Effector memory CD4-positive, alpha-beta T cell (primary cell): ENCODE results near the gene COA8.
A peak's percentile ranks its signal among the peaks of the same experiment; 100 is the strongest.

Experiments used
- DNase-seq, 3 donors: peaks; one replicate each; pipeline ENCODE4 v3.0.0-alpha.2; 2020
- H3K27ac ChIP-seq: 2 replicates; pipeline ENCODE4 v1.7.0; 2013; ENCODE audit warnings: mild to moderate bottlenecking, low read length, moderate library complexity; ENCODE audit not compliant: insufficient read depth, poor library complexity, severe bottlenecking
- H3K27me3 ChIP-seq: replicated peaks from 2 replicates; pipeline ENCODE4 v1.7.0; 2013; ENCODE audit warnings: mild to moderate bottlenecking, low read length; ENCODE audit not compliant: insufficient read depth, control insufficient read depth, poor library complexity, severe bottlenecking
- H3K36me3 ChIP-seq: 2 replicates; pipeline ENCODE4 v1.7.0; 2013; ENCODE audit warnings: mild to moderate bottlenecking, low read length, moderate library complexity; ENCODE audit not compliant: control insufficient read depth, insufficient read depth
- H3K4me1 ChIP-seq: 2 replicates; pipeline ENCODE4 v1.7.0; 2013; ENCODE audit warnings: low read length, mild to moderate bottlenecking; ENCODE audit not compliant: control insufficient read depth, insufficient read depth, poor library complexity, severe bottlenecking
- H3K4me3 ChIP-seq: 2 replicates; pipeline ENCODE4 v1.7.0; 2013; ENCODE audit warnings: low read length, low read depth, mild to moderate bottlenecking; ENCODE audit not compliant: insufficient read depth, poor library complexity, severe bottlenecking
- H3K9me3 ChIP-seq: 2 replicates; pipeline ENCODE4 v1.7.0; 2013; ENCODE audit warnings: mild to moderate bottlenecking, low read length, moderate library complexity; ENCODE audit not compliant: control insufficient read depth
- total RNA-seq, 3 donors: gene quantifications; one replicate each; lab custom pipeline; 2026; lab: John Stamatoyannopoulos, UW

COA8 gene, protein sequence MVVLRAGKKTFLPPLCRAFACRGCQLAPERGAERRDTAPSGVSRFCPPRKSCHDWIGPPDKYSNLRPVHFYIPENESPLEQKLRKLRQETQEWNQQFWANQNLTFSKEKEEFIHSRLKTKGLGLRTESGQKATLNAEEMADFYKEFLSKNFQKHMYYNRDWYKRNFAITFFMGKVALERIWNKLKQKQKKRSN
- total RNA-seq: 6.4 to 7.1 (median 7.0) reads per million in 3 donors

DNA sequence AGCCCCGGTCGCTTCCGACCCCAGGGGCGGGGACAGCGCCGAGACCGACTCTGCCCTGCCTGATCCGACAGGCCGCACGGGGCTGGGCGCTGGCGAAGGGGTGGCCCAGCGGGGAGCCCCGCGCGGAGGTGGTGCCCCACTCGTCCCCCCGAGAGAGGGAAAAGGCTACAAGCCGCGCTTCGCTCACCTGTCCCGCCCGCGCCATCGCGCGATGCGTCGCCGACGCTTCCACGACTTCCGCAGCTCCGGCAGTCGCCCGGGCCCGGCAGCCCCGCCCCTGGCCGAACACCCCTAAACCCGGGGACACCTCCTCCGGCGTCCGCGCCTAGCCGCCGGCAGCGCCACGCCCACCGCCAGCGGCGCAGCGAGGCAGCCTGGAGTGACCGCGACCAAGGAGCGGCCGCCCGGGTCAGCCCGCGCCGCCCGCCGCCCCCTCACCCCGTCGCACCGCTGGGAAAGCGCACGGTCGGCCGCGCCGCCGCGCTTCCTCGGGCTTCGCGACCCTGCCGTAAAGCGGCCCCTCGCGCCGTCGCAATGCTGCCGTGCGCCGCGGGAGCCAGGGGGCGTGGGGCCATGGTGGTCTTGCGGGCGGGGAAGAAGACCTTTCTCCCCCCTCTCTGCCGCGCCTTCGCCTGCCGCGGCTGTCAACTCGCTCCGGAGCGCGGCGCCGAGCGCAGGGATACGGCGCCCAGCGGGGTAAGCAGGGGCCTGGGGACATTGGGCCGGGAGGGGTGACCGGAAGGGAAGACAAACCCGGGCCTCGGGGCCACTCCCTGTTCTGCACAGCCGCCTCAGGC lies at the start of gene COA8, which contains the start of gene BAG5:
Gene COA8, plus strand, starts transcription at position 532 of the 797 bp plus-strand sequence. Its CDS starts 42 bp downstream, at position 574.
Gene BAG5, minus strand, starts transcription at position 229 of the 797 bp plus-strand sequence. CDS start 1,493 bp downstream, outside the sequence.
- peak within 1 kb of the TSS; percentile 97 for H3K4me3 ChIP-seq
- H3K27me3 ChIP-seq: no peaks in the 10 kb centered on the region
- H3K4me1 ChIP-seq: peaks cover 23% of the 10 kb centered on the region
- H3K36me3 ChIP-seq: peaks cover 16% of the 10 kb centered on the region
- DNase-seq: peak; percentile 66 to 81 (median 75)
- H3K9me3 ChIP-seq: no peaks in the 10 kb centered on the region
- H3K27ac ChIP-seq: peak within 1 kb of the TSS; percentile 88

DNA sequence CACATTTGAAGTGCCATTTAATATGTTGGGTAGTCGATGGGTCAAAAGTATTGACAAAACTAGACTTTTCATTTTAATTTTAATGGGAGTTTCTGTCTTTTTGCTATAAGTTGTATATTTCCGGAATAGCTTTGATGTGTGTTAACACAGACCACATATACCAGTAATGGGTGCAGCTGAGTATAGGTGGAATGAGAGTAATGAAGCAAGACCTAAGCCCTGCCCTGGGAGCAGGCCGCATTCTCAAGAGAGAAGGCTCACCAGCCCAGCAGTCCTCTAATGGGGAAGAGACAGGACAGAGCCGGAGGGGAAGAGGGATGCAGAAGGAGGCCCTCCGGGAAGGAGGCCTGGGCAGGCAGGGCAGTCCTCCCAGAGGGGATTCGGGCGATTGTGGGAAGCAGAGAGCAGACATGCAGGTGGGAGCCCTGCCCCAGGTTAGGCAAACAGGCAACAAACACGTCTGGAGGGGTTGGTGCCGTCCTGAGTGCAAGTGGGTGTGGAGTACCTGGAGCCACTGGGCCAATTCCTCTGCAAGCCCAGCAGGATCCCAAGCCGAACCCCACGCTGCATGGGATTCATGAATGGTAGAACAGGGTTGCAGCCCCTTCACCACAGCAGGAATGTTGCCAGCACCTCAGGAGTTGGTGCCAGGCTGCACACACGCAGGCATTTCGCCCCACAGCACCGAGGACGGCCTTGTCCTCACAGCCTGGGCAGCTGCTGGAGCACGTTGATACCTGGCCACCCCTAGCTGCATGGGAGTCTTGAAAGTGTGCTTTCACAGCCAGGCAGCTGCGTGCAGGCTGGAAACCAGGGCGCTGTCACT lies 48.0 kb upstream of the COA8 start:
- Histone ChIP-seq H3K4me3 (no peak overlapping the region), H3K4me1 (peaks cover 3% of the 10 kb centered on the region), H3K9me3 (no peaks in the 10 kb centered on the region), H3K27ac (no peak overlapping the region), H3K36me3 (peaks cover 4% of the 10 kb centered on the region), H3K27me3 (no peaks in the 10 kb centered on the region)
- DNase-seq: no peak

DNA sequence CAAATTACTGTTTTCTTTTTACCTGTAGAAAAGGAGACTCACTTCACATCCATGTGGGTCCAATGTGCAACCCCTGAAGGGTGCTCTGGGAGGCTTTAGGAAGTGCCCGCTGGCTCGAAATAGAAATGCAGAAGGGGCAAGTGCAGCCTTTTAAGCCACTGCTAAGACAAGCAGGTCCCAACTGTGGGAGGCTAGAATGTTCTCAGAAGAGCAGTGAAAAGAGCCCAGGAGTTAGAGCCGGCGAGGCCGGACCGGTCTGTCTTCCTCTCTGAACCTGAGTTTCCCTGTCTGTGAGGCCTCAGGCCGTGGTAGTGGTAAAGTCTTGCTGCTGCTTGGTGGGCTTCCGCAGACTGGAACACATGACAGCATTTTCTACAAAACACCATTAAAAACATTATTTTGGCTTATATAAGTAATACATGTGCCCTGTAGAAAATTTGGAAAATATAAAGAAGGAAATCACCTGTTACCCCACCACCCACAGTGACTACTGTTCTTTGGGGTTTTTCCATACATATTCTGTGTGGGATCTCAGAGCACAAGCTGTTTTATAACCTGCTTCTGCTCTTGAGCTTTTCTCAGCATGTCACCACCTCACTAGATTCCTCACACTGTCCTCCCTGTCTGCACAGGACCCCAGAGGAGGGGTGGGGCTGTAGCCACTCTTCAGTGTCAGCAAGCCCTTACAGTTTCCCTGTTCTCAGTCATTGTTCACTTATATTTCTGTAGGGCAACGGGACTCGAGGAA lies 46.2 kb upstream of the COA8 start:
- Histone ChIP-seq H3K4me3 (no peak overlapping the region), H3K27me3 (no peaks in the 10 kb centered on the region), H3K9me3 (no peaks in the 10 kb centered on the region), H3K4me1 (peaks cover 15% of the 10 kb centered on the region), H3K36me3 (no peaks in the 10 kb centered on the region), H3K27ac (no peak overlapping the region)
- no peak for DNase-seq

DNA sequence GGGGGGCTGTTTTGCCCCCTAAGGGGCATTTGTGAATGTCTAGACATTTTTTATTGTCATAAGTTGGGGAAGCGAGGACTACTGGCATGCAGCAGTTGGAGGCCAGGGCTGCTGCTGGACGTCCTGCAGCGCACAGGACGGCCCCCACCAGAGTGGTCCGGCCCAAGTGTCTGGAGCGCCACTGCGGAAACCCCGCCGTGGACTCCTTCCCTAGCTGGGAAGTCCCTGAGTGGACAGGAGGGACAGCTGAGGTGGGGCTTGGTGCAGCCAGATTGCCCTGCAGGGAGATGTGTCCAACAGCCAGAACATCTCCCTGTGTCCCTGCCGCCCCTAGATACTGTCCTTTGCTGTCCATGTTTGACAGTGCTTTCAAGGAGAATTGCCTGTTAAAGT lies 45.6 kb upstream of the COA8 start:
- Histone ChIP-seq H3K27ac (no peak overlapping the region), H3K9me3 (no peaks in the 10 kb centered on the region), H3K4me1 (peaks cover 18% of the 10 kb centered on the region), H3K36me3 (no peaks in the 10 kb centered on the region), H3K4me3 (no peak overlapping the region), H3K27me3 (no peaks in the 10 kb centered on the region)
- DNase-seq: no peak

DNA sequence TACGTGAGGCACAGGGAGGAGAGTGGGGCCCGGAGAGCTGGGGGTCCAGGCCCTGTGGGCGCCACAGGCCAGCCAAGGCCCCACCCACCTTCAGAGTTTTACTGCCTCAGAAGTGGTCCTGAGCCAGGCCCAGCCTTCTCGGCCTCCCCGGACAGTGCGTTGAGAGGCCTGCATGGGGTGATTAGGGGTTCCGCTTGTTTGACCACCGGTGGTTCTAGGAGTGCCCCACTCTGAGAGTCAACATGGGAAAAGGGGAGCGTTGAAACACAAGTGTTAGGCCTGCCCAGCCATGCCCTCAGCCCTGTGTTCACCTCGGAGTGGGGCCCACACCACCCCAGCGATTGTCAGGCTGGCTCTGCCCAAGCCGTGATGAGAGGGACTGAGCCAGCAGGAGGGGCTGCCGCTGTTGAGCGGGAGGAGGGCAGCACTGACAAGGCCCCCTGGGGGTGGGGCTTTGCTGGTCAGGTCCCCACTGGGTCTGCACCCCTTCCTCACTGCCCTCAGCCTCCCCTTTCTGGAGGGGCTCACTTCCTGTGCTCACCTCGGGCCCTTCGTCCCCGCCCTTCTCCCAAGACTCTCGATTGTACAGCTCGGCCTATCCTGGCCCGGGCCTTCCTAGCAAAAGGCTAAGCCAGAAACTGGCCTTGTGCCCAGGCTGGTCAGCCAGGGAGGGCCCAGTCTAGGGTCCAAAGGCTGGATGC lies 44.9 kb upstream of the COA8 start:
- H3K36me3 ChIP-seq: no peaks in the 10 kb centered on the region
- H3K4me3 ChIP-seq: no peak overlapping the region
- H3K9me3 ChIP-seq: no peaks in the 10 kb centered on the region
- no peak overlapping the region for H3K27ac ChIP-seq
- H3K27me3 ChIP-seq: peaks cover 3% of the 10 kb centered on the region
- DNase-seq: no peak
- H3K4me1 ChIP-seq: peaks cover 20% of the 10 kb centered on the region

DNA sequence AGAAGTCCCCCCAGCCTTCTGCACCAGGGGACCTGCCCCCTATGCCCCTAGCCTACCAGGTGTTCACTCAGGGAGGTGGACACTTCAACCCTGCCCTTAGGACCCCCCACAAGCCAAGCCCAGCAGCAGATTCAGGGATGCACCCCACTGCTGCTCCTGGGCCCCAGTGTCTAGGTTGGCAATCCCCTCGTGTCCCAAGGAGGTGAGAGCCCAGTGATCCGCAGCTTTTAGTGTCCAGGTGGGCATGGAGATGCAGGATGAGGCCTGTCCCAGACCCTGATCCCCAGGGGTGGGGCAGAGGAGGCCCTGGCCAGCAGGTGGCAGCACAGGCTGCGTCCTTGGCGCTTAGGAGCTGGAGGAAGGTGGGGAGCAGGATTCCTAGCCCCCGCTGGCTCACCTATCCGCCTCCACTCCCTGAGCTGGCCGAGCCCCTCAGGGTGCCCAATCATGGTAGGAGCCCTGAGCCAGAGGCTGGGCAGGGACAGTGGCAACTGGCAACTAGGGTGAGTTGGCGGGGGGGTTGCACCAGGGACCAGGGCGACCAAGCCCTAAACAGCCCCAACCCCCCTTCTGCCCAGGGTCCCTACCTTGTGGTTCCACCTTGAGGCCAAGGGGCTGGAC lies 44.2 kb upstream of the COA8 start:
- H3K36me3 ChIP-seq: no peaks in the 10 kb centered on the region
- peaks cover 23% of the 10 kb centered on the region for H3K4me1 ChIP-seq

DNA sequence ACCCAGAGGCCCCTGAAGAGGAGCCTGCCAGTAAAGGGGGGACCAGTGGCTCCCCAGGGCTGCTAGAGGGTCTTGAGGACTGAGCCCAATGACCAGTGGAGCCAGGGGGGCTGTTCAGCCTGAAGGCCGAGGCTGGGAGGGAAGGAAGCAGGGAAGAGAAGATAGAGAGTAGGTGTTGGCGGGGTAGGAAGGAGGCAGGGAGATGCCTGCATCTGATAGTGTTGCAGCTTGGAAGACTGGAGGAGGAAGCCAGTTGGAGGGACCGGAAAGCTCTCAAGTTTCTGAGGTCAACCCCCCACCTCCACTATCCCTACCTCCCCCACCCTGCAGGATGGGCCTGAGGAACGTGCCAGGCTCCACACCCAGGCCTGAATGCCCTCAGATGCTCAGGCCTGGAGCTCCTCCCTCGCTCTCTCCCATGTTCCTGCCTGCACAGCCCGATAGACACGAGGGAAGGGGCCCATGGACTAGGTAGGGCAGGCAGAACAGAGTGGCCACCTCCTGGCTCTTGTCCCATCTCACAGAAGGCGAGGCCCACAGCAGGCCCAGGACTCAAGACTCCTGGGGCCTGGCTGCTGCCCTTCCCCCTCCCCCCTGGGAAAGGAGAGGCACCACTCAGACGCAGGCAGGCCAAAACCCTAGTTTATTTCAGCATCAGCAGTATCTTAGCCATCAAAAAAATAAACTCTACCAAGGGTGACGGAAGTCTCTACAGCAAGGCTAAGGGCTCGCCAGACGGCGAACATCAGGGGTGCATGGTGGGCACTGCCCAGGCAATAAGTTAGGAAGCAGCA lies 43.5 kb upstream of the COA8 start:
- DNase-seq: no peak
- no peak overlapping the region for H3K4me3 ChIP-seq
- no peak overlapping the region for H3K27ac ChIP-seq
- H3K27me3 ChIP-seq: peaks cover 3% of the 10 kb centered on the region
- H3K4me1 ChIP-seq: peaks cover 23% of the 10 kb centered on the region
- H3K9me3 ChIP-seq: no peaks in the 10 kb centered on the region
- H3K36me3 ChIP-seq: no peaks in the 10 kb centered on the region

More for the DNA sequence above, 44.2 kb upstream of the COA8 start:
- Histone ChIP-seq H3K9me3 (no peaks in the 10 kb centered on the region), H3K27me3 (peaks cover 3% of the 10 kb centered on the region), H3K4me3 (no peak overlapping the region), H3K27ac (no peak overlapping the region)
- peak; percentile 35 to 46 (median 37) for DNase-seq

DNA sequence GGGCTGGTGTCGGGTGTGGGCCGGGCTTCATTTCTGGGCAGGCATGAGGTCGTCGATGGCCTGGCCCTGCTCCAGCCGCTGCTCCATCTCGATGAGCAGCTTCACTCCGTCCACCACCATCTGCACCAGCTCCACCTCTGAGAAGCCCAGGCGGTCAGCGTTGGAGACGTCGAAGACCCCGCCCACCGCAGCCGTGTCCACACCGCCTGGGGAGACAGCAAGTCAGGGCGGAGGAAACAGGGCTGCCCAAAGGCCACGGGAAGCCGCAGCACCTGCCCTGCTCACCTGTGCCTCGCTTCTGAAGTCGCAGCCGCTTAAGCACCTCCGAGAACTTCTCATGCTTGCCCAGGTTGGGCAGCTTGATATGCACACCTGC lies 42.9 kb upstream of the COA8 start:
- DNase-seq: no peak
- Histone ChIP-seq H3K4me3 (no peak overlapping the region), H3K27me3 (peaks cover 3% of the 10 kb centered on the region), H3K9me3 (no peaks in the 10 kb centered on the region), H3K4me1 (peaks cover 23% of the 10 kb centered on the region), H3K27ac (no peak overlapping the region), H3K36me3 (no peaks in the 10 kb centered on the region)
